Osteocyte (in vitro differentiated cells): Measurements from ENCODE around the gene SEMA4C. TPM values are rescaled to one million over a fixed set of nuclear protein-coding genes. Genes with fewer than 3 reads are reported as not detected.

ENCODE experiments used
- DNase-seq: peaks from one replicate; pipeline ENCODE4 v3.0.0; 2021; ENCODE audit warnings: mixed read lengths; ENCODE audit not compliant: unreplicated experiment; ENCODE audit errors: extremely low spot score
- H3K27ac Mint-ChIP-seq: one replicate; pipeline ENCODE4 v1.8.0; 2021; ENCODE audit warnings: mild to moderate bottlenecking, mixed read lengths; ENCODE audit not compliant: unreplicated experiment
- H3K27me3 Mint-ChIP-seq: one replicate; pipeline ENCODE4 v1.8.0; 2021; ENCODE audit warnings: mixed read lengths; ENCODE audit not compliant: unreplicated experiment
- H3K36me3 Mint-ChIP-seq: one replicate; pipeline ENCODE4 v1.8.0; 2021; ENCODE audit warnings: mixed read lengths; ENCODE audit not compliant: unreplicated experiment
- H3K4me1 Mint-ChIP-seq: one replicate; pipeline ENCODE4 v1.8.0; 2021; ENCODE audit warnings: mixed read lengths; ENCODE audit not compliant: unreplicated experiment
- H3K4me3 Mint-ChIP-seq: one replicate; pipeline ENCODE4 v1.8.0; 2021; ENCODE audit warnings: mild to moderate bottlenecking, moderate library complexity, mixed read lengths; ENCODE audit not compliant: unreplicated experiment
- H3K9me3 Mint-ChIP-seq: one replicate; pipeline ENCODE4 v1.8.0; 2021; ENCODE audit warnings: mixed read lengths; ENCODE audit not compliant: unreplicated experiment
- CTCF ChIP-seq: fragments of 200-600 bp; sonication (generic); IDR thresholded peaks from 2 replicates; pipeline ENCODE4 v1.5.0; 2021; ENCODE audit warnings: antibody characterized with exemption, mild to moderate bottlenecking, moderate library complexity
- total RNA-seq: library from RNA; stranded (reverse); gene quantifications from 2 replicates; pipeline ENCODE4 v1.2.1, GENCODE V29; 2021

SEMA4C gene
- total RNA-seq, 1 donor from 2014 or later = 33.8 TPM

- H3K27me3 Mint-ChIP-seq = no peaks in the 10 kb centered on the region
- H3K36me3 Mint-ChIP-seq = peaks cover 16% of the 10 kb centered on the region
- no peak overlapping the region for H3K27ac Mint-ChIP-seq
- no peak for DNase-seq
- no peak overlapping the region for H3K4me3 Mint-ChIP-seq
- TF ChIP-seq CTCF = no peak
- no peaks in the 10 kb centered on the region for H3K9me3 Mint-ChIP-seq
- H3K4me1 Mint-ChIP-seq = peaks cover 13% of the 10 kb centered on the region
Observed at GRCh38 chr2:96852667-96853066, 17.2 kb downstream of the SEMA4C start.

GRCh38 chr2:96848264-96848663, 21.6 kb downstream of the SEMA4C start:
- TF ChIP-seq CTCF = no peak
- Mint-ChIP-seq H3K4me1 (no peaks in the 10 kb centered on the region), H3K4me3 (no peak overlapping the region), H3K36me3 (peaks cover 18% of the 10 kb centered on the region), H3K9me3 (no peaks in the 10 kb centered on the region), H3K27ac (no peak overlapping the region), H3K27me3 (no peaks in the 10 kb centered on the region)
- no peak for DNase-seq

- Mint-ChIP-seq H3K4me1 (no peaks in the 10 kb centered on the region), H3K27me3 (no peaks in the 10 kb centered on the region), H3K9me3 (no peaks in the 10 kb centered on the region), H3K36me3 (peaks cover 15% of the 10 kb centered on the region), H3K4me3 (no peak overlapping the region), H3K27ac (no peak overlapping the region)
- no peak for TF ChIP-seq CTCF
- no peak for DNase-seq
Observed at GRCh38 chr2:96847586-96847985, 22.3 kb downstream of the SEMA4C start.

- Mint-ChIP-seq H3K4me3 (no peak overlapping the region), H3K27me3 (no peaks in the 10 kb centered on the region), H3K27ac (no peak overlapping the region), H3K9me3 (no peaks in the 10 kb centered on the region), H3K36me3 (peaks cover 12% of the 10 kb centered on the region), H3K4me1 (peaks cover 2% of the 10 kb centered on the region)
- no peak for DNase-seq
- no peak for TF ChIP-seq CTCF
Observed at GRCh38 chr2:96846825-96847224, 23.1 kb downstream of the SEMA4C start.

- Mint-ChIP-seq H3K9me3 (no peaks in the 10 kb centered on the region), H3K36me3 (peaks cover 10% of the 10 kb centered on the region), H3K4me3 (no peak overlapping the region), H3K27me3 (no peaks in the 10 kb centered on the region), H3K27ac (no peak overlapping the region), H3K4me1 (peaks cover 2% of the 10 kb centered on the region)
- no peak for TF ChIP-seq CTCF
- DNase-seq = no peak
Observed at GRCh38 chr2:96844405-96844808, 25.5 kb downstream of the SEMA4C start.
